ENCODE results near the gene RPH3AL. TPM values are rescaled to one million over a fixed set of nuclear protein-coding genes. Genes with fewer than 3 reads are reported as not detected.

RPH3AL gene
- total and polyA plus RNA-seq, 2 of the 8 experiments (the other 6 are each of a cell fraction or from before 2014, with no cell fraction given), result 5.6 to 5.8 TPM

DNA sequence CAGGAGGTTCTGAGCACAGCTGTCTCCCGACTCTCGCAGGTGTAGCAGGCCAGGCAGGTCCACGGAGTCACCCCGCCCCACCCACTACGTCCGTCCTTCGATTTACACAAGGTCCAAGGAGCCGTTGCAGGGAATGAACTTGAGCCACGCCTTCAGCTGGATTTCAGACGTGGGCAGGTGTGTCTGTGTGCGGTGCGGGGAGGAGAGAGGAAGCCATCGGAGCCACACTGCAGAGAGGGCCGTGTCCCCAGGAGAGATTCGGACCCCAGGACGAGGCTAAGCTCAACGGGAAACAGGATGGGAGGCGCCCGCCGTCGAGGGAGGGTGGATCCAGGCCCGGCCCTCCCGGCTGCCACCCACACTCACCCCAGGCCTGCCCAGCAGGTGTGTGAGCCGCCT is 50.3 kb downstream of the RPH3AL start:
- no peak overlapping the region for H3K4me3 ChIP-seq (ENCODE audit: extremely low read depth in 1 of 4, insufficient read depth in 2 of 4, low read depth in 3 of 4, low read length in 4 of 4)
- H2AK5ac ChIP-seq (ENCODE audit: low read depth, low read length), result no peak overlapping the region
- peaks cover 0 to 10% (median 8%) of the 10 kb centered on the region in 4 experiments; a peak in 6 of 7 replicates for H3K4me1 ChIP-seq (replicated peaks in 1 of 4; ENCODE audit: control insufficient read depth in 3 of 4, insufficient read depth in 4 of 4, low read length in 3 of 4)
- no peaks in the 10 kb centered on the region for H3K79me2 ChIP-seq (ENCODE audit: control insufficient read depth in 1 of 2, insufficient read depth in 2 of 2, low read length in 2 of 2)
- no peak overlapping the region for H2BK20ac ChIP-seq (ENCODE audit: low read length)
- H3K56ac ChIP-seq (replicated peaks; ENCODE audit: insufficient read length, low read depth, low read length), result no peak overlapping the region
- ChIA-PET CTCF (ENCODE audit: partially characterized antibody) (interaction anchor here (0.8 to 1.4 kb wide), 5 partner anchors 8 to 137 kb away, joined by 3 to 6 read pairs (median 4); no protein-coding TSS in a partner anchor), POLR2A (ENCODE audit: partially characterized antibody) (interaction anchor here (0.9 to 1.3 kb wide), 4 partner anchors 8 to 94 kb away, joined by 3 to 4 read pairs (median 4); no protein-coding TSS in a partner anchor)
- no peak overlapping the region; the same call in 1 of the 2 replicates for H3K18ac ChIP-seq (ENCODE audit: extremely low read depth, low read length)
- H3K4me2 ChIP-seq (ENCODE audit: insufficient read depth in 1 of 2, low read depth in 2 of 2, low read length in 2 of 2), result no peak overlapping the region
- no peak overlapping the region for H2AFZ ChIP-seq (ENCODE audit: low read length)
- no peaks in the 10 kb centered on the region; the same call in 1 of the 2 replicates for H3K23me2 ChIP-seq (ENCODE audit: low read depth, low read length)
- H4K8ac ChIP-seq (ENCODE audit: extremely low read depth, insufficient read depth, low read length), result peak overlapping the region; percentile 41
- no peak overlapping the region for H3K27ac ChIP-seq (ENCODE audit: low read depth, low read length)
- no peaks in the 10 kb centered on the region for H3K36me3 ChIP-seq (ENCODE audit: control insufficient read depth in 2 of 4, insufficient read depth in 4 of 4, low read length in 3 of 4)
- no peak overlapping the region for H3K4ac ChIP-seq (replicated peaks; ENCODE audit: insufficient read length, low read depth, low read length)
- no peak overlapping the region for H3K23ac ChIP-seq (ENCODE audit: insufficient read length)
- no peak overlapping the region for H2BK120ac ChIP-seq (replicated peaks; ENCODE audit: low read depth, low read length)
- peaks cover 0 to 1% (median 0%) of the 10 kb centered on the region in 4 experiments; a peak in 2 of 7 replicates for H3K27me3 ChIP-seq (replicated peaks in 1 of 4; ENCODE audit: control insufficient read depth in 3 of 4, extremely low read depth in 1 of 4, insufficient read depth in 3 of 4, low read length in 3 of 4)
- FAIRE-seq, result no peak
- no peak overlapping the region for H2BK15ac ChIP-seq (ENCODE audit: low read length)
- no peak overlapping the region; the same call in 1 of the 2 replicates for H2BK5ac ChIP-seq (ENCODE audit: low read depth, low read length)
- H4K20me1 ChIP-seq (replicated peaks in 1 of 2; ENCODE audit: control insufficient read depth in 1 of 2, insufficient read depth in 2 of 2, low read length in 2 of 2), result no peaks in the 10 kb centered on the region
- H2BK12ac ChIP-seq (ENCODE audit: low read depth, low read length), result no peak overlapping the region; the same call in 1 of the 2 replicates
- H3K9me3 ChIP-seq (ENCODE audit: insufficient read depth in 2 of 2, low read depth in 1 of 2, low read length in 1 of 2), result no peaks in the 10 kb centered on the region
- peak overlapping the region; percentile 17 for H4K91ac ChIP-seq (replicated peaks; ENCODE audit: insufficient read length, low read length)
- no peak for DNase-seq (ENCODE audit: low read depth in 1 of 2, low spot score in 2 of 2)
- no peak overlapping the region for H3K9ac ChIP-seq (replicated peaks in 1 of 4; ENCODE audit: extremely low read depth in 1 of 4, low read depth in 3 of 4, low read length in 3 of 4)
- no peak overlapping the region for H4K5ac ChIP-seq (ENCODE audit: insufficient read length, low read depth, low read length)
- H3K14ac ChIP-seq (ENCODE audit: insufficient read length), result no peak overlapping the region
- no peaks in the 10 kb centered on the region for H3K79me1 ChIP-seq (ENCODE audit: low read depth, low read length)
- WGBS, 2 experiments (ENCODE audit: extremely low coverage in 1 of 2, insufficient coverage in 1 of 2, insufficient read length in 1 of 2, insufficient replicate concordance in 2 of 2, low coverage in 1 of 2, low lambda C conversion rate in 2 of 2, missing lambda C conversion rate in 1 of 2), result 82% methylated on average over 24 of the region's 24 CpGs; no CpG with 5 or more reads in 1 of the 2 experiments
- TF ChIP-seq FOSL1 (IDR thresholded peaks at IDR 0.05; ENCODE audit: insufficient read depth, low read depth, low read length), result no peak
- TF ChIP-seq POLR2A (IDR thresholded peaks at IDR 0.05; ENCODE audit: control extremely low read depth in 1 of 2, low read depth in 2 of 2, low read length in 2 of 2), result no peak
- TF ChIP-seq, protein P1, sequence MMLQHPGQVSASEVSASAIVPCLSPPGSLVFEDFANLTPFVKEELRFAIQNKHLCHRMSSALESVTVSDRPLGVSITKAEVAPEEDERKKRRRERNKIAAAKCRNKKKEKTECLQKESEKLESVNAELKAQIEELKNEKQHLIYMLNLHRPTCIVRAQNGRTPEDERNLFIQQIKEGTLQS (IDR thresholded peaks at IDR 0.05; ENCODE audit: insufficient read depth, low read depth, low read length), result no peak

Data from H1 (cell line).